AG04450 (cell line): ENCODE data around the gene TNP1. TPM values are rescaled to one million over a fixed set of nuclear protein-coding genes. Genes with fewer than 3 reads are reported as not detected.

Experiments
- CTCF ChIA-PET: fragments of 300-600, 350-600 bp; formaldehyde crosslinking; extraction: SDS; loops from one replicate; lab custom pipeline; 2022; ENCODE audit warnings: antibody characterized with exemption, inconsistent platforms; lab: Charles Lee
- POLR2A ChIA-PET: fragments of 350-600 bp; formaldehyde crosslinking; extraction: SDS; loops from one replicate; lab custom pipeline; 2021; ENCODE audit warnings: antibody characterized with exemption, inconsistent platforms; lab: Yijun Ruan, JAX
- DNase-seq: peaks from one replicate; pipeline ENCODE4 v3.0.0-alpha.2; 2011; ENCODE audit warnings: low read depth, low spot score
- H3K27ac ChIP-seq: one replicate; pipeline ENCODE4 v1.5.1; 2012; ENCODE audit warnings: low read depth, low read length, control low read depth
- H3K27me3 ChIP-seq: one replicate; pipeline ENCODE4 v1.6.0; 2012; ENCODE audit warnings: low read length; ENCODE audit not compliant: control insufficient read depth, insufficient read depth
- H3K4me3 ChIP-seq: 2 replicates; pipeline ENCODE4 v1.5.1; 2011; ENCODE audit warnings: mild to moderate bottlenecking, low read depth, low read length, control low read depth
- H3K9me3 ChIP-seq: 2 replicates; pipeline ENCODE4 v1.5.1; 2012; ENCODE audit warnings: low read length; ENCODE audit not compliant: control insufficient read depth, insufficient read depth
- CTCF ChIP-seq: IDR thresholded peaks from 2 replicates; pipeline ENCODE4 v1.5.1; 2011; ENCODE audit warnings: low read depth, low read length, control low read depth, inconsistent platforms
- polyA plus RNA-seq: library from polyadenylated mRNA; depleted of rRNA; stranded (reverse); fragments of >200 nt; gene quantifications from 2 replicates; pipeline ENCODE4 v1.2.3, GENCODE V29; 2011

TNP1 gene
- polyA plus RNA-seq, 1 experiment = not detected

GRCh38 chr2:216862628-216863398 is 2.9 kb upstream of the TNP1 start:
- Histone ChIP-seq H3K27ac (no peak overlapping the region), H3K4me3 (no peak overlapping the region), H3K9me3 (no peaks in the 10 kb centered on the region), H3K27me3 (no peaks in the 10 kb centered on the region)
- POLR2A ChIA-PET = interaction anchor here (0.5 kb wide), 1 partner anchor 168 kb away, joined by 3 read pairs; the partner anchor contains the start of gene IGFBP5
- CTCF ChIA-PET = no interaction called here
- no peak for TF ChIP-seq CTCF
- no peak for DNase-seq

- POLR2A ChIA-PET = no interaction called here
- TF ChIP-seq CTCF = no peak
- no peak for DNase-seq
- CTCF ChIA-PET = no interaction called here
- H3K27me3 ChIP-seq = no peaks in the 10 kb centered on the region
- no peak overlapping the region for H3K4me3 ChIP-seq
- no peaks in the 10 kb centered on the region for H3K9me3 ChIP-seq
- H3K27ac ChIP-seq = no peak overlapping the region
These were observed 718 bp upstream of the TNP1 start for GRCh38 chr2:216860426-216861137.

- no peak for TF ChIP-seq CTCF
- POLR2A ChIA-PET = interaction anchor here (1.4 kb wide), 1 partner anchor 84 kb away, joined by 3 read pairs; no protein-coding TSS in a partner anchor
- H3K9me3 ChIP-seq = no peaks in the 10 kb centered on the region
- no peak overlapping the region for H3K4me3 ChIP-seq
- no peak overlapping the region for H3K27ac ChIP-seq
- no peak for DNase-seq
- H3K27me3 ChIP-seq = no peaks in the 10 kb centered on the region
- CTCF ChIA-PET = interaction anchor here (0.5 to 1.0 kb wide), 2 partner anchors 158 to 247 kb away, joined by 3 to 4 read pairs; no protein-coding TSS in a partner anchor
These were observed 1.6 kb downstream of the TNP1 start for GRCh38 chr2:216858312-216858711.

GRCh38 chr2:216857131-216857550 is 2.7 kb downstream of the TNP1 start:
- no peak for TF ChIP-seq CTCF
- POLR2A ChIA-PET = interaction anchor here (1.4 kb wide), 1 partner anchor 82 kb away, joined by 3 read pairs; no protein-coding TSS in a partner anchor
- DNase-seq = peak; percentile 15
- Histone ChIP-seq H3K27ac (no peak overlapping the region), H3K4me3 (no peak overlapping the region), H3K27me3 (no peaks in the 10 kb centered on the region), H3K9me3 (no peaks in the 10 kb centered on the region)
- CTCF ChIA-PET = interaction anchor here (0.8 kb wide), 1 partner anchor 19 kb away, joined by 3 read pairs; no protein-coding TSS in a partner anchor
